Suprapubic skin (tissue), 4 donors: ENCODE measurements around the gene TCF12.

ENCODE experiments used
- POLR2A ChIP-seq, 2 donors: fragments of 450-650 bp; IDR thresholded peaks; one replicate each; pipeline ENCODE4 v1.6.1; 2017; ENCODE audit warnings: antibody characterized with exemption in 2 of 2, mild to moderate bottlenecking in 2 of 2, moderate library complexity in 2 of 2
- POLR2AphosphoS5 ChIP-seq, 3 donors: sonication (generic); formaldehyde crosslinking; IDR thresholded peaks; one replicate each; pipeline ENCODE4 v1.6.1; 2017; ENCODE audit warnings: antibody characterized with exemption in 3 of 3
- TF ChIP-seq, protein P1 (sequence below), 2 donors: fragments of 200-600 bp in 1 of 2; fragments of 450-650 bp in 1 of 2; sonication (generic) in 1 of 2; IDR thresholded peaks; one replicate each; pipeline ENCODE4 v1.5.1; 2016 to 2019; ENCODE audit warnings: antibody characterized with exemption in 2 of 2, mild to moderate bottlenecking in 1 of 2, moderate library complexity in 1 of 2

DNA sequence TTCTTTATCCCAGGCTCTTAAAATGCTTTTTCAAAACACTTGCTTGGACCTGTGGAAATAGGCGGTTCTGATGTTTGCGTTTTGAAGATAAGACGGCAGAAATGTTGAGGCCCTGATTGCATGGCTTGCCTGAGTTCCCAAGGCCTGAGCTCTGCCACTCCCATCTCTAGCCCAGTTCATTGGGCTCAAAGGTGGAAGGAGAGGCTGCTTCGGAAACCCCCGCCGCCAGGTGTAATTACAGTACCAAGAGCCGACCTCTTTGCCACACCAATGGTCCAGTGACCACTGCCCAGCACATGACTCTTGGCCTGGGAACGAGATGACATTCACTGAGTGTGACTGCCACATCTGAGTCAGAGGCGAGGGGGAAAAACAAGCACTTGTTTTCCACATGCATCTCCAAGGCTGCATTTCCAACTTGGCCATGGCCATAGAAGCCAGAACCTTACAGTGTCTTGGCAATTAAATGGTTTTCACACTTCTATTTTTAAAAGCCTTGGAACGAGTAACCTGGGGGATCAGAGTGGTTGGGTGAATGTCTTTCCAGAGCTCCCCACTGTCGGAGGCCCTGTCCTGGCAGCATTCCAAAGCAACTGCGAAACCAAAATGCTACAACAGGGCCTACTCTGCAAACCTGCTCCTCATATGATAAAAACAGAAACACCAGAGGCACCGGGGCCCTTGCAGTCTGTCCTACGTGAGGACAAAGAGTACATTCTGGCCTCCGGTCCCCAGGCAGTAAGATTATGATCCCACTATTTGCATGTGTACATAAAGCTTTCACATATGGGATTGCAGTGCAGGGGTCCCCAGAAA is 394.1 kb downstream of the TCF12 start:
- TF ChIP-seq, protein P1, sequence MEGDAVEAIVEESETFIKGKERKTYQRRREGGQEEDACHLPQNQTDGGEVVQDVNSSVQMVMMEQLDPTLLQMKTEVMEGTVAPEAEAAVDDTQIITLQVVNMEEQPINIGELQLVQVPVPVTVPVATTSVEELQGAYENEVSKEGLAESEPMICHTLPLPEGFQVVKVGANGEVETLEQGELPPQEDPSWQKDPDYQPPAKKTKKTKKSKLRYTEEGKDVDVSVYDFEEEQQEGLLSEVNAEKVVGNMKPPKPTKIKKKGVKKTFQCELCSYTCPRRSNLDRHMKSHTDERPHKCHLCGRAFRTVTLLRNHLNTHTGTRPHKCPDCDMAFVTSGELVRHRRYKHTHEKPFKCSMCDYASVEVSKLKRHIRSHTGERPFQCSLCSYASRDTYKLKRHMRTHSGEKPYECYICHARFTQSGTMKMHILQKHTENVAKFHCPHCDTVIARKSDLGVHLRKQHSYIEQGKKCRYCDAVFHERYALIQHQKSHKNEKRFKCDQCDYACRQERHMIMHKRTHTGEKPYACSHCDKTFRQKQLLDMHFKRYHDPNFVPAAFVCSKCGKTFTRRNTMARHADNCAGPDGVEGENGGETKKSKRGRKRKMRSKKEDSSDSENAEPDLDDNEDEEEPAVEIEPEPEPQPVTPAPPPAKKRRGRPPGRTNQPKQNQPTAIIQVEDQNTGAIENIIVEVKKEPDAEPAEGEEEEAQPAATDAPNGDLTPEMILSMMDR (IDR thresholded peaks at IDR 0.05) = no peak
- TF ChIP-seq POLR2A (IDR thresholded peaks at IDR 0.05) (no peak), POLR2AphosphoS5 (IDR thresholded peaks at IDR 0.05) (no peak)
